H1 (cell line): ENCODE measurements around the gene RWDD1. TPM values are rescaled to one million over a fixed set of nuclear protein-coding genes. Genes with fewer than 3 reads are reported as not detected.

Experiments
- CTCF ChIA-PET: fragments of 300-600 bp; sonication (Branson Sonifier 250); formaldehyde crosslinking; loops from one replicate; lab custom pipeline; 2021; ENCODE audit not compliant: partially characterized antibody; lab: Charles Lee
- POLR2A ChIA-PET: fragments of 300-600 bp; sonication (Branson Sonifier 250); formaldehyde crosslinking; loops from one replicate; lab custom pipeline; 2021; ENCODE audit warnings: inconsistent platforms; ENCODE audit not compliant: partially characterized antibody; lab: Charles Lee
- DNase-seq, 2 experiments: peaks; one replicate each; pipeline versions ENCODE4 v3.0.0 to v3.0.0-alpha.2; 2010 to 2022; ENCODE audit warnings: low spot score in 2 of 2, low read depth in 1 of 2, mixed read lengths in 1 of 2
- FAIRE-seq: peaks from 2 replicates; lab custom pipeline; 2011; peaks lifted over from hg19 to GRCh38; lab: Jason Lieb, UNC
- H2AFZ ChIP-seq: 2 replicates; pipeline ENCODE4 v1.8.1; 2012; ENCODE audit warnings: low read length, inconsistent platforms
- H2AK5ac ChIP-seq: 2 replicates; pipeline ENCODE4 v1.6.1; 2013; ENCODE audit warnings: low read depth, low read length
- H2BK120ac ChIP-seq: replicated peaks from 2 replicates; pipeline ENCODE3; 2013; ENCODE audit warnings: low read depth, low read length, inconsistent platforms
- H2BK12ac ChIP-seq: 2 replicates; pipeline ENCODE4 v1.6.1; 2013; ENCODE audit warnings: low read depth, low read length
- H2BK15ac ChIP-seq: 2 replicates; pipeline ENCODE4 v1.6.1; 2013; ENCODE audit warnings: low read length
- H2BK20ac ChIP-seq: 2 replicates; pipeline ENCODE4 v1.6.1; 2013; ENCODE audit warnings: low read length
- H2BK5ac ChIP-seq: 2 replicates; pipeline ENCODE4 v1.6.1; 2013; ENCODE audit warnings: low read depth, low read length
- H3K14ac ChIP-seq: 2 replicates; pipeline ENCODE4 v1.6.1; 2013; ENCODE audit warnings: inconsistent platforms; ENCODE audit not compliant: insufficient read length
- H3K18ac ChIP-seq: 2 replicates; pipeline ENCODE4 v1.6.1; 2013; ENCODE audit warnings: low read length; ENCODE audit errors: extremely low read depth
- H3K23ac ChIP-seq: 2 replicates; pipeline ENCODE4 v1.6.1; 2013; ENCODE audit warnings: inconsistent platforms; ENCODE audit not compliant: insufficient read length
- H3K23me2 ChIP-seq: 2 replicates; pipeline ENCODE4 v1.6.1; 2013; ENCODE audit warnings: low read depth, low read length
- H3K27ac ChIP-seq: 2 replicates; pipeline ENCODE4 v1.6.1; 2011; ENCODE audit warnings: low read depth, low read length, inconsistent platforms
- H3K27me3 ChIP-seq, 4 experiments: replicated peaks in 1 of 4; 1 replicate in 1 of 4; 2 replicates in 3 of 4; pipeline versions ENCODE4 v1.6.1 to v1.8.1; 2011 to 2013; ENCODE audit warnings: low read length in 3 of 4, mild to moderate bottlenecking in 3 of 4, inconsistent platforms in 2 of 4, mixed read lengths in 2 of 4, moderate library complexity in 1 of 4; ENCODE audit not compliant: control insufficient read depth in 3 of 4, insufficient read depth in 3 of 4; ENCODE audit errors: extremely low read depth in 1 of 4
- H3K36me3 ChIP-seq, 4 experiments: 2 replicates each; pipeline versions ENCODE4 v1.6.1 to v1.8.1; 2011 to 2013; ENCODE audit warnings: mild to moderate bottlenecking in 4 of 4, low read length in 3 of 4, moderate library complexity in 2 of 4, control low read depth in 1 of 4, inconsistent platforms in 1 of 4; ENCODE audit not compliant: insufficient read depth in 4 of 4, control insufficient read depth in 2 of 4
- H3K4ac ChIP-seq: replicated peaks from 2 replicates; pipeline ENCODE3; 2013; ENCODE audit warnings: low read length, low read depth, mixed read lengths, inconsistent platforms; ENCODE audit not compliant: insufficient read length
- H3K4me1 ChIP-seq, 4 experiments: replicated peaks in 1 of 4; 1 replicate in 1 of 4; 2 replicates in 3 of 4; pipeline versions ENCODE4 v1.6.1 to v1.8.1; 2011 to 2013; ENCODE audit warnings: low read length in 3 of 4, inconsistent platforms in 2 of 4, mixed read lengths in 1 of 4; ENCODE audit not compliant: insufficient read depth in 4 of 4, control insufficient read depth in 3 of 4
- H3K4me2 ChIP-seq, 2 experiments: 2 replicates each; pipeline versions ENCODE4 v1.6.1 to v1.8.1; 2011 to 2013; ENCODE audit warnings: low read depth in 2 of 2, low read length in 2 of 2, control low read depth in 1 of 2, inconsistent platforms in 1 of 2, mild to moderate bottlenecking in 1 of 2; ENCODE audit not compliant: insufficient read depth in 1 of 2
- H3K4me3 ChIP-seq, 4 experiments: fragments of 200-600, 300-600 bp in 1 of 4; sonication (generic), shearing (Covaris generic), sonication (Bioruptor Twin) in 1 of 4; 2 replicates each; pipeline versions ENCODE4 v1.5.1 to v1.8.1; 2011 to 2016; ENCODE audit warnings: low read length in 4 of 4, low read depth in 3 of 4, control low read depth in 2 of 4, inconsistent platforms in 2 of 4, mild to moderate bottlenecking in 2 of 4, mixed read lengths in 1 of 4, moderate library complexity in 1 of 4; ENCODE audit not compliant: insufficient read depth in 2 of 4; ENCODE audit errors: extremely low read depth in 1 of 4
- H3K56ac ChIP-seq: replicated peaks from 2 replicates; pipeline ENCODE3; 2013; ENCODE audit warnings: low read depth, mild to moderate bottlenecking, mixed read lengths, low read length, inconsistent platforms; ENCODE audit not compliant: insufficient read length
- H3K79me1 ChIP-seq: 2 replicates; pipeline ENCODE4 v1.6.1; 2013; ENCODE audit warnings: low read depth, low read length, control low read depth
- H3K79me2 ChIP-seq, 2 experiments: 2 replicates each; pipeline versions ENCODE4 v1.6.1 to v1.8.1; 2012 to 2013; ENCODE audit warnings: low read length in 2 of 2, mild to moderate bottlenecking in 2 of 2, inconsistent platforms in 1 of 2; ENCODE audit not compliant: insufficient read depth in 2 of 2, control insufficient read depth in 1 of 2
- H3K9ac ChIP-seq, 4 experiments: replicated peaks in 1 of 4; 1 replicate in 1 of 4; 2 replicates in 3 of 4; pipeline versions ENCODE4 v1.6.1 to v1.8.1; 2011 to 2013; ENCODE audit warnings: low read depth in 3 of 4, low read length in 3 of 4, control low read depth in 2 of 4, mild to moderate bottlenecking in 2 of 4, moderate library complexity in 2 of 4, inconsistent platforms in 1 of 4; ENCODE audit errors: extremely low read depth in 1 of 4
- H3K9me3 ChIP-seq, 2 experiments: 2 replicates each; pipeline versions ENCODE4 v1.6.1 to v1.8.1; 2012 to 2013; ENCODE audit warnings: mild to moderate bottlenecking in 2 of 2, moderate library complexity in 2 of 2, control low read depth in 1 of 2, inconsistent platforms in 1 of 2, low read depth in 1 of 2, low read length in 1 of 2, mixed read lengths in 1 of 2; ENCODE audit not compliant: insufficient read depth in 2 of 2
- H4K20me1 ChIP-seq, 2 experiments: replicated peaks in 1 of 2; 2 replicates each; pipeline versions ENCODE3 to v1.8.1; 2011 to 2013; ENCODE audit warnings: inconsistent platforms in 2 of 2, low read length in 2 of 2, mild to moderate bottlenecking in 1 of 2; ENCODE audit not compliant: insufficient read depth in 2 of 2, control insufficient read depth in 1 of 2
- H4K5ac ChIP-seq: 2 replicates; pipeline ENCODE4 v1.6.1; 2013; ENCODE audit warnings: low read length, low read depth, mixed read lengths, inconsistent platforms; ENCODE audit not compliant: insufficient read length
- H4K8ac ChIP-seq: 2 replicates; pipeline ENCODE4 v1.8.0; 2013; ENCODE audit warnings: mild to moderate bottlenecking, moderate library complexity, low read length, inconsistent platforms; ENCODE audit not compliant: insufficient read depth; ENCODE audit errors: extremely low read depth
- H4K91ac ChIP-seq: replicated peaks from 2 replicates; pipeline ENCODE3; 2013; ENCODE audit warnings: low read length, mixed read lengths, inconsistent platforms; ENCODE audit not compliant: insufficient read length
- NANOG ChIP-seq: IDR thresholded peaks from 2 replicates; pipeline ENCODE4 v1.6.1; 2011; ENCODE audit warnings: low read length, low read depth, mild to moderate bottlenecking, inconsistent platforms; ENCODE audit not compliant: insufficient read depth, poor library complexity, severe bottlenecking
- TCF12 ChIP-seq: IDR thresholded peaks from 2 replicates; pipeline ENCODE4 v1.6.1; 2011; ENCODE audit warnings: low read depth, mild to moderate bottlenecking, low read length
- WGBS, 2 experiments: shearing (Covaris generic) in 1 of 2; methylation state at CpG; one replicate each; pipeline versions ENCODE4 v1.1.6 to v1.1.7; 2013 to 2015; ENCODE audit warnings: low lambda C conversion rate in 2 of 2, mixed read lengths in 2 of 2, inconsistent platforms in 1 of 2, low coverage in 1 of 2, missing lambda C conversion rate in 1 of 2; ENCODE audit not compliant: insufficient replicate concordance in 2 of 2, insufficient coverage in 1 of 2, insufficient read length in 1 of 2; ENCODE audit errors: extremely low coverage in 1 of 2, missing lambda C conversion rate in 1 of 2; 5-methylcytosine and 5-hydroxymethylcytosine counted together
- polyA plus RNA-seq, 7 experiments: library from polyadenylated mRNA; depleted of rRNA in 3 of 7; stranded (reverse) in 5 of 7; unstranded in 2 of 7; fragments of >200 nt in 5 of 7; fragments of 200-250 nt in 2 of 7; gene quantifications; 1 replicate in 5 of 7; 2 replicates in 1 of 7; 4 replicates in 1 of 7; pipeline versions ENCODE4 v1.2.1 to v1.2.3, GENCODE V29; 2011 to 2013; ENCODE audit warnings: missing spikeins in 2 of 7, mixed read lengths in 2 of 7
- total RNA-seq: library from RNA; stranded (reverse); fragmentation: NEBNext Ultra II Directional; extraction: Animal tissue kit (Norgen Biotek cat#: 25700); gene quantifications from 2 replicates; pipeline ENCODE4 v1.2.1, GENCODE V29; 2021

RWDD1 gene
- total and polyA plus RNA-seq, 2 of the 8 experiments (the other 6 are each of a cell fraction or from before 2014, with no cell fraction given): 19.5 to 35.2 TPM

DNA sequence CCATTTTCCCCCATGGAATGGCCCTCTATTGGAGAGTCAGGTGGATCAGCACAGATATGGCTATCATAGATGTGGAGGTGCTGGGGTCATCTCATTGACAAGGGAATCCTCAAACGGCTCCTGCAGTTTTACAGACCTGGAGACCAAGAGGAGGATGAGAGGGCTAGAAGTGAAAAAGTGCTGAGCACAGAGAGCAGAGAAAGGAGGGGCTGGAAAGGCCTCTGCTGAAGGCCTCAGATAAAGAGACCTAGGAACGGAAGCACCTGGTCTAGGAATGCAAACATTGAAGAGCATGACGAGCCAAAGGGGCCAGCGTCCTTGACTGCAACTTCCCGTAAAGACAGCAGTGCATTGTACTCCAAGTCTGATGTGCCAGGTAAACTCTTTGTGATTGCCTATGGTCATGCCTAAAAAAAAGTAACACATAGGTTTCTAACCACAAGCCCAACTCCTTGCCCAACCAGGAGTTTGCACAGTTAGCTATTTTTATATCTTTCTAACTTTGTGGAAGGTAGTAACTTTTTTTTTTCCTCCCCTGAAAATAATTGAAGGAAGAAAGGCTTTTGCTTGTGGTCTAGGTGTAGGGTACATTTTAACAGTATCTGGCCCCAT lies 60.2 kb downstream of the RWDD1 start:
- Histone ChIP-seq H3K4me2 (no peak overlapping the region), H3K4me3 (no peak overlapping the region), H3K4ac (no peak overlapping the region), H3K79me1 (no peaks in the 10 kb centered on the region), H3K23ac (no peak overlapping the region), H3K4me1 (no peaks in the 10 kb centered on the region), H3K27ac (no peak overlapping the region), H3K23me2 (no peaks in the 10 kb centered on the region), H3K56ac (no peak overlapping the region), H3K27me3 (no peaks in the 10 kb centered on the region), H3K14ac (no peak overlapping the region), H2AFZ (no peak overlapping the region), H3K18ac (no peak overlapping the region), H3K9me3 (no peaks in the 10 kb centered on the region), H2BK5ac (no peak overlapping the region), H2BK12ac (no peak overlapping the region), H3K9ac (no peak overlapping the region), H3K36me3 (no peaks in the 10 kb centered on the region), H3K79me2 (no peaks in the 10 kb centered on the region), H4K91ac (no peak overlapping the region), H4K8ac (no peak overlapping the region), H2BK20ac (no peak overlapping the region), H2AK5ac (no peak overlapping the region), H4K5ac (no peak overlapping the region), H2BK120ac (no peak overlapping the region), H2BK15ac (no peak overlapping the region), H4K20me1 (no peaks in the 10 kb centered on the region)
- WGBS, 2 experiments: 90% methylated on average over 5 of the region's 5 CpGs; no CpG with 5 or more reads in 1 of the 2 experiments
- DNase-seq: no peak
- CTCF ChIA-PET: interaction anchor here (0.6 to 1.8 kb wide), 7 partner anchors 14 to 92 kb away, joined by 3 to 7 read pairs (median 4); no protein-coding TSS in a partner anchor
- FAIRE-seq: no peak
- TF ChIP-seq TCF12 (0 out of 2 replicates have a peak, but pooled peaks have one; percentile 33), NANOG (no peak)
- POLR2A ChIA-PET: interaction anchor here (1.1 to 1.6 kb wide), 3 partner anchors 15 to 260 kb away, joined by 3 to 6 read pairs (median 3); partner anchors contain the start of gene RSPH4A
